SJCRH30 (cell line): ENCODE data around the gene SMARCA5. TPM values are rescaled to one million over a fixed set of nuclear protein-coding genes. Genes with fewer than 3 reads are reported as not detected.

Experiments used
- DNase-seq, 2 experiments: peaks; one replicate each; pipeline ENCODE4 v3.0.0-alpha.2; 2015 to 2020
- H3K27ac ChIP-seq: fragments of 250-450 bp; sonication (Bioruptor Pico); 2 replicates; pipeline ENCODE4 v1.5.1; 2020; ENCODE audit warnings: mild to moderate bottlenecking, moderate library complexity
- H3K27me3 ChIP-seq: fragments of 250-450 bp; sonication (Bioruptor Pico); 2 replicates; pipeline ENCODE4 v1.5.1; 2020; ENCODE audit warnings: mild to moderate bottlenecking, moderate library complexity
- H3K36me3 ChIP-seq: fragments of 250-450 bp; sonication (Bioruptor Pico); 2 replicates; pipeline ENCODE4 v1.5.1; 2020; ENCODE audit warnings: mild to moderate bottlenecking, moderate library complexity
- H3K4me1 ChIP-seq: fragments of 250-450 bp; sonication (Bioruptor Pico); 2 replicates; pipeline ENCODE4 v1.5.1; 2020; ENCODE audit warnings: mild to moderate bottlenecking, moderate library complexity
- H3K4me3 ChIP-seq: fragments of 250-450 bp; sonication (Bioruptor Pico); 2 replicates; pipeline ENCODE4 v1.5.1; 2020; ENCODE audit warnings: mild to moderate bottlenecking, moderate library complexity
- H3K9me3 ChIP-seq: fragments of 250-450 bp; sonication (Bioruptor Pico); replicated peaks from 2 replicates; pipeline ENCODE4 v1.5.1; 2020; ENCODE audit warnings: mild to moderate bottlenecking, moderate library complexity
- total RNA-seq: library from RNA; depleted of rRNA; stranded (reverse); fragments of >200 nt; shearing (Covaris generic); gene quantifications from 2 replicates; pipeline ENCODE4 v1.2.3, GENCODE V29; 2014; rRNA removed

Gene SMARCA5
- total RNA-seq, 1 experiment from 2014 or later: 117 TPM

DNA sequence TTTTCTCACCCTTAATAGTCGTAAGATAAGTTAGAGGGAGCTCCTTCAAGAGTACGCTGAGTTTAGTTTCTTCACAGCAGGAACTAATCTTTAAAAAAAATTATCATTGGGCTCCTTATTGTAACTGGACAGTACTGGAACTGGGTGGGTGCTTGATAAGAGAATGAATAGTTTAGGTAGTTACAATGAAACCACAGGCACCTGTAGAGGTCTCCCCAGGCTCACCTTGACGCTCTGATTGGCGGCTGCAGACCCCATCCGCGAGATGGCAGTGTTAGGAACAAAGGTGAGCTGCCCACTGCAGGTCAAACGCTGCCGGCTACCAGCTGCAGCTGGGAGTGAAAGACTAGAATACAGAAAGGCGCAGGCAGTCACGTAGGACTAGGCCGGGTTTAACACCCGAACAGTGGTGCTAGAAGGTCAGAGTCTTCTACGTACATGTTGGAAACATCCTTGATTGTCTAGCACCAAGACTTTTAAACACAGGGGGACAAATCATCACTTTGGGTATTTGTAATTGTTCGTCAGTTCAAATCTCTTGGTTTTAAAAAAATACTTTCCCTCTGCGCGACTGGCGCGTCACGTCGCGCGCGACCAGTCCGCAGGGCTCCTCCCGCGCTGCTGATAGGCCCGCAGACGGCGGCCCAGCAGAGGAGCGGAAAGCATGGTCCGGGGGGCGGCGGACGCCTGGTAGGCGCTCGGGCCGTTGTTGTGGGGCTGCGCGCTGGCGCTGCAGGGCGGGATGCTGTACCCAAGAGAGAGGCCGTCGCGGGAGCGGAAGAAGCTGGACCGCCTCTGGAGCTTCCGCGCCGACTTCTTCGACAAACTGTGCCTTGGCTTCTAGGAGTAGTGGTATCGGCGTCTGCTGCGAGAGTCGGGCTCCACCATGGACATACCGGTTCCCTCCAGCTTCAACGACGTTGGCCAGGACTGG lies 45.6 kb downstream of the SMARCA5 start:
- Histone ChIP-seq H3K27me3 (no peaks in the 10 kb centered on the region), H3K9me3 (no peaks in the 10 kb centered on the region)
- DNase-seq: no peak

DNA sequence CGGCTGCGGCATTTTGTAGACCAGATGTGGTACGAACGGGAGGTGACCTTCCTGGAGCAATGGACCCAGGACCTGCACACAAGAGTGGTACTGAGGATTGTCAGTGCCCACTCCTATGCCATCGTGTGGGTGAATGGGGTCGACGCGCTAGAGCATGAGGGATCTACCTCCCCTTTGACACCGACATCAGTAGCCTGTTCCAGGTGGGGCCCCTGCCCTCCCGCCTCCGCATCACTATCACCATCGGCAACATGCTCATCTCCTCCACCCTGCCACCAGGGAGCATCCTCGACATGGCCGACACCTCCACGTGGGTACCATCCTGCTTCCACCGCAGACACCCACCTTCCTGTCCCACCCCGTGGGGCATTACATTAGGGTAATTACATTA lies 46.2 kb downstream of the SMARCA5 start:
- H3K36me3 ChIP-seq: peaks cover 13% of the 10 kb centered on the region
- H3K27me3 ChIP-seq: no peaks in the 10 kb centered on the region
- DNase-seq: no peak
- no peak overlapping the region for H3K27ac ChIP-seq
- no peak overlapping the region for H3K4me3 ChIP-seq
- H3K9me3 ChIP-seq: no peaks in the 10 kb centered on the region
- H3K4me1 ChIP-seq: no peaks in the 10 kb centered on the region

More for the DNA sequence above, 45.6 kb downstream of the SMARCA5 start:
- no peak overlapping the region for H3K4me3 ChIP-seq
- H3K36me3 ChIP-seq: peaks cover 19% of the 10 kb centered on the region
- H3K4me1 ChIP-seq: no peaks in the 10 kb centered on the region
- H3K27ac ChIP-seq: no peak overlapping the region

DNA sequence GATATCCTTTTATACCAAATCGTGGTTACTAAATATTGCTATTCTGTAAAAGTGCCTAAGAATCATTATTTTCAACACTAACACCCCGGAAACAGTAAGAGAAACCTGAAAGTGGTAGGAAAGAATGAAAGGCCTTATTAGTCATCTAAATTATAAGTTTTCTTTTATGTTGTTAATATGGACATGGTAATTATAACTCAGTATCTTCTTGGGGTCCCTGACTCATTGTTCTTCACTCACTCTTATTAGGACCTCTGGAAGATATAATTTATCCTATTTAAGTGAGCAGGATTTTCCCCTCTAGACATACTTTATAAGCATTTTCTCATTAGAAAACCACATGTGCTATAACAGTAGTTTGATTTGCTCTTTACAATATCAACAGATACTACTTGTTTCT lies 51.0 kb downstream of the SMARCA5 start:
- Histone ChIP-seq H3K9me3 (no peaks in the 10 kb centered on the region), H3K4me3 (no peak overlapping the region), H3K36me3 (no peaks in the 10 kb centered on the region), H3K4me1 (no peaks in the 10 kb centered on the region), H3K27me3 (no peaks in the 10 kb centered on the region), H3K27ac (no peak overlapping the region)
- no peak for DNase-seq

DNA sequence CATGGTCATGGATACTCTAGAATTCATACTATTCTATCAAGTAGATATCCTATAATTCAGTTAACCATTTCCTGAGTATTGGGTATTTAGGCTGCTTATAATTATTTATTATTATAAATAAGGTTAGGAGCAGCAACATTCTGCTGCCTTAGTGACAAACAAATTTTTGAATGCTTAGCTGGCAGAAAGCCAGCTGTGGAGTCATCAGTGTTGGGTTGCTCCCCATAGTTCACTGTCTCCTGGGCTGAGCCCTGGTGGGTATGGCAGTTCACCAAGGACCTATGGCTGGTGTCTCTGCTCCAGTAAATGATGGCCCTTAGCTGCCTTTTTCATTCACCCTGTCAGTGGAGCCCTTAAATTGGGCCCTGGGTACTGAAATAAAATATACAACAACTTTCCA lies 61.8 kb downstream of the SMARCA5 start:
- Histone ChIP-seq H3K4me1 (no peaks in the 10 kb centered on the region), H3K36me3 (no peaks in the 10 kb centered on the region), H3K4me3 (no peak overlapping the region), H3K27ac (no peak overlapping the region), H3K9me3 (no peaks in the 10 kb centered on the region), H3K27me3 (no peaks in the 10 kb centered on the region; the same call in 1 of the 2 replicates)
- no peak for DNase-seq

DNA sequence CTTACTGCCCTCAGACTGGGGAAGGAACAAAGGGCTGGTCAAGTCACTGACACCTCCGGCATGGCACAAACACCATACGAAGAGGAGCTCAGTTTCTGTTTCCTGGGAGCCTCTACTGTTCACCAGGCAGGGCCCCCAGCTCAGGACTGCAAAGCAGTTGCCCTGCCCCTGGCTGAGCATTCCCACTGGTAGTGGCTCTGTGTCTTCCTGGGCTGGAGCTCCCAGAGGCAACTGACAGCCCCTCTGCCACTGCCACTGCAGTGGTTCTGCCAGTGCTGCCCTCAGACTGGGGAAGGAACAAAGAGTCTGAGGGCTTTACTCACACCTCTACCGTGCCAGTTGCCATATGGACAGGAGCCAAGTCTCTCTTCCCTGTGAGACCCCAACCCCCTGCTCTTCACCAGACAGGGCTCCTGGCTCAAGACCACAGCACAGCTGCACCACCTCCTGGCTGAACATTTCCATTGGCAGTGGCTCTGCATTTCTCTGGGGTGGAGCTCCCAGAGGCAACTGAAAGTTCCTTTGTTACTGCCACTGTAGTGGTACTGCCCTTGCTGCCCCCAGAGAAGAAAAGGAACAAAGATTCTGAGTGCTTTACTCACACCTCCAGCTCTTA lies 67.9 kb downstream of the SMARCA5 start:
- Histone ChIP-seq H3K27ac (no peak overlapping the region), H3K9me3 (no peaks in the 10 kb centered on the region), H3K4me3 (no peak overlapping the region), H3K27me3 (no peaks in the 10 kb centered on the region), H3K36me3 (no peaks in the 10 kb centered on the region), H3K4me1 (no peaks in the 10 kb centered on the region)
- peak; percentile 13 to 22 for DNase-seq

DNA sequence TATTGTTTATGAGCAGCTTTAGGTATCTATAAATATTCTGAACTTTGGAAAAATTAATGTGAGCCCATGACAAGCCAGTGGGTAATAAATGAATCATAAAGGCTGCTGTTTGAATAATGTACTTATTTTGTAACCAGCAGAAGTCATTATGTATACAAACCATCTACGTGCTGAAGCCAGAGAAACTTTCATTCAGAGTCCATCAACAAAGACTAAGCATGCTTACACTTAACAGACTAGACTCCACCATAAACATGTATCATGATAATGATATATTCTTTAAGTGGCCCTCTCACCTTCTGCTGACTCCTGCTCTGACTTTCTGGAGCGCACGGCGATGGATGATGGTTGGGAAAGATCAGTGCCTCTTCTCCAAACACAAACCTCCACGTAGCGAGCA lies 72.0 kb downstream of the SMARCA5 start:
- H3K4me3 ChIP-seq: no peak overlapping the region
- no peaks in the 10 kb centered on the region for H3K27me3 ChIP-seq
- no peaks in the 10 kb centered on the region for H3K4me1 ChIP-seq
- no peaks in the 10 kb centered on the region for H3K36me3 ChIP-seq
- no peak for DNase-seq
- no peaks in the 10 kb centered on the region for H3K9me3 ChIP-seq
- H3K27ac ChIP-seq: no peak overlapping the region

DNA sequence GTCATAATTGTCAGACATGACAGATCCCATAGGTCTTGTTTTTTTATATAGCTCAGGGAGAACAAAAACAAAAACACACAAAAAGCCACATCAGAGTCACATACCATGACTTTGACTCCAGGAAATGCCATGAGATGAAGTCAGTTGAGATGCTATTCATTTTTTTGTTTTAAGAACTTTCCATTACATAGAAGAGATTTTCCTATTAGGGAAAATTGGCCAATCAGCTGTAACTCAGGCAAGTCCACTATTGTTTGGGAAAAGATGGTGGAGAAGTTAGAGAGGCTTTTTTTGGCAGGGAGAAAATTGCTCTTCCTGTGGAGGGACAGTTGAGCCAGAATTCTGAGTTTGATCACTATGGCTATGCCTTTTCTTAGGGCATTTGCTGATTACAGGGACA lies 72.6 kb downstream of the SMARCA5 start:
- DNase-seq: no peak
- H3K4me1 ChIP-seq: no peaks in the 10 kb centered on the region
- no peak overlapping the region for H3K4me3 ChIP-seq
- no peaks in the 10 kb centered on the region for H3K36me3 ChIP-seq
- no peaks in the 10 kb centered on the region for H3K27me3 ChIP-seq
- H3K27ac ChIP-seq: no peak overlapping the region
- H3K9me3 ChIP-seq: no peaks in the 10 kb centered on the region

DNA sequence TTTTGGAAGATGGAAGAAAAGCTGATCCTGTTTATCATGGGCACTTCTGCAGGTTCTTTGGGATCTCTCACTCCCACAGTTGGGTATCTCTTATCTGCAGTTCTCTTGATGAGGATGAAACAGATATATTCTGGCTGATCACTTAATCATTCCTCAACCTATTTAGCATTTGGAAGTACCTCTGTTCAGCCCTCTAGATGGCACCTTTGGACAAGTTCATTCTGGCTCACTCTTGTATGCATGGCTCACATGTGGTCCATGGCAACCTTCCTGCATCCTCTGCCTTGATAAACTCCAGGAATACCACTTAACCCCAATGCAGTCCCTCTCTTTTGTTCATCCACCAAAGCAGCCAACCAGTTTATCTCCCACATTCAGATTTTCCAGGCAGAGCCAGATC lies 74.2 kb downstream of the SMARCA5 start:
- Histone ChIP-seq H3K4me1 (no peaks in the 10 kb centered on the region), H3K9me3 (no peaks in the 10 kb centered on the region), H3K4me3 (no peak overlapping the region), H3K36me3 (no peaks in the 10 kb centered on the region), H3K27ac (no peak overlapping the region), H3K27me3 (no peaks in the 10 kb centered on the region)
- peak in 1 of 2 experiments; percentile 16 for DNase-seq

DNA sequence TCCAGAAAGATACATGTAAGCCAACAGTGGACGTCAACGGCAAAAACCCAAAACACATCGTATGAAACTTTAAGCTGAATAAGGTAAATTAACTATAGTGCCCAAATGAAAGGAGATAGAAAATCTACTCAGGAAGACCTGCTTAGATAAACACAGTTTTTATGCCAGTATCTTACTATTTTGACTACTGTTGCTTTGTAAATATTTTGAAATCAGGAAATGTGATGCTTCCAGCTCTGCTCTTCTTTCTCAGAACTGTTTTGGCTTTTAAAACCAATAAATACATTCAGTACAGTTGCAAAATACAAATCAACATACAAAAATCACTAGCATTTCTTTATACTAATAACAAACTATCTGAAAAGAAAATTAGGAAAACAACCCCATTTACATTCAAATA lies 83.8 kb downstream of the SMARCA5 start:
- H3K27ac ChIP-seq: no peak overlapping the region
- H3K4me1 ChIP-seq: no peaks in the 10 kb centered on the region
- no peaks in the 10 kb centered on the region for H3K27me3 ChIP-seq
- no peak for DNase-seq
- H3K4me3 ChIP-seq: no peak overlapping the region
- H3K9me3 ChIP-seq: no peaks in the 10 kb centered on the region
- H3K36me3 ChIP-seq: no peaks in the 10 kb centered on the region

DNA sequence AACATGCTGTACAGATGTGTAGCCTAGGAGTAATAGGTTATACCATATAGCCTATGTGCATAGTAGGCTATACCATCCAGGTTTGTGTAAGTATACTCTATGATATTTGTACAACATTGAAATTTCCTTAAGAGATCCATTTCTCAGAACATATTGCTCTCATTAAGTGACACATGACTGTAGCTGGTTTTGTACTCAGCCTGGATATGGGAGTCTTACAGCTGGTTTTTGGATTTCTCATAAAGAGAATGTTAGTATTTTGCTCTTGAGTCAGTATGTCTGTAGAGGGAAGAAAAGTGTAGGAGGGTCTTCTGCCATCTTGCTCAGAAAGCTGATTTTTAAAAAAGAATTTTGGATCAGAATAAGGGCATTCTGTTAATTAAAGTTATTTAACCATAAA lies 85.3 kb downstream of the SMARCA5 start:
- H3K9me3 ChIP-seq: no peaks in the 10 kb centered on the region
- H3K27ac ChIP-seq: no peak overlapping the region
- H3K4me3 ChIP-seq: no peak overlapping the region
- no peaks in the 10 kb centered on the region for H3K27me3 ChIP-seq
- H3K4me1 ChIP-seq: no peaks in the 10 kb centered on the region
- H3K36me3 ChIP-seq: no peaks in the 10 kb centered on the region
- no peak for DNase-seq

DNA sequence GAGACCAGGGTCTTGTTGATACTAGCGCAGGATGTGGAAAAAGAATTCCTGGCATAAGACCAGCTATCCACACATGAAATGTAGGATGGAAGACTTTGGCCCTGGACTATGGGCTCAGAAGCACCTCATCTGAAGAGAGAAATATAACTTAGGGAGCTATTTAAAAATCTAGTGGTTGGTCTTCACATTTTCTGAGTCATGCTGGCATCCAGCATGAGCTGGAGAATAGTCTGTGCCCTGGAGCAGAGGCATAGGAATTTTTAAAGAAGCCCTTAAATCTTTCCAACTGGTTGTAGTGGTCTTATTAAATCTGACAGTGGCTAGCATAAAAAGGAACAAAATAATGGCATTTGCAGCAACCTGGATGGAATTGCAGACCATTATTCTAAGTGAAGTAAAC lies 86.3 kb downstream of the SMARCA5 start:
- Histone ChIP-seq H3K4me3 (no peak overlapping the region), H3K27ac (no peak overlapping the region), H3K4me1 (no peaks in the 10 kb centered on the region), H3K9me3 (no peaks in the 10 kb centered on the region), H3K36me3 (no peaks in the 10 kb centered on the region), H3K27me3 (no peaks in the 10 kb centered on the region)
- DNase-seq: no peak

DNA sequence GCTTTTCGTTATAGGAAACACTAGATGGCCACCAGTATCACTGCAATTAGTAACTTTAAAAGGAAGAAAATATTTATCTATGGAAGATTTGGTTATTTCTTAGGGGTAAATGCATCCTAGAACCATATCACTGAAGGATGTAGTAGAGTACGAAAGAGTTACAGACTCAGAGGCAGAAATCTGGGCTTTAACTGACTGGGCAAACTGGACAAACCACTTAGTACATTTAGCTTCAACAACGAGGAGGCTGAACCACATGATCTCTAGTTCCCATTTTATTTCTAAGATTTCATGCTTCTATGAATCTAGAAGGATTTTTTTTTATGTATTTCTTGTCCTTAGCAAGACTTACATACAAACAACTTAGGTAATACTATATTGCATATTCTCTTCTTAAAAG lies 93.0 kb downstream of the SMARCA5 start:
- Histone ChIP-seq H3K36me3 (no peaks in the 10 kb centered on the region), H3K4me1 (no peaks in the 10 kb centered on the region), H3K27ac (no peak overlapping the region), H3K4me3 (no peak overlapping the region), H3K9me3 (no peaks in the 10 kb centered on the region), H3K27me3 (no peaks in the 10 kb centered on the region)
- DNase-seq: no peak

Other genes with a start within 250 kb of the SMARCA5 start
- 14.0 and 15.1 TPM in 2 replicates for gene GAB1, start 176.8 kb upstream of the SMARCA5 start, total RNA-seq
- gene FREM3, start 187.0 kb downstream of the SMARCA5 start, total RNA-seq: not detected in 2 replicates